ENCODE data around the gene CUL5.

CUL5 gene

GRCh38 chr11:108003623-108004022 is 5.1 kb upstream of the CUL5 start:
- Histone ChIP-seq H3K79me2 (ENCODE audit: control insufficient read depth, low read length) (0 out of 2 replicates have a peak, but pooled peaks cover 3% of the 10 kb centered on the region), H3K4me3 (ENCODE audit: low read length) (no peak overlapping the region), H3K36me3 (ENCODE audit: control insufficient read depth, low read length) (no peaks in the 10 kb centered on the region), H3K27me3 (ENCODE audit: control insufficient read depth, low read length) (no peaks in the 10 kb centered on the region), H3K9me2 (replicated peaks; ENCODE audit: control insufficient read depth, low read length) (no peaks in the 10 kb centered on the region), H3K27ac (ENCODE audit: low read depth, low read length) (no peak overlapping the region), H3K4me1 (ENCODE audit: control insufficient read depth, low read length) (peaks cover 6% of the 10 kb centered on the region), H3K4me2 (ENCODE audit: low read length) (no peak overlapping the region), H4K20me1 (ENCODE audit: control insufficient read depth, insufficient read depth, low read depth, low read length) (no peaks in the 10 kb centered on the region), H3F3A (ENCODE audit: control insufficient read depth, insufficient read depth) (no peaks in the 10 kb centered on the region), H3K9me3 (ENCODE audit: control insufficient read depth, insufficient read depth, low read length) (no peaks in the 10 kb centered on the region)
- TF ChIP-seq EZH2phosphoT487 (IDR thresholded peaks at IDR 0.05; ENCODE audit: borderline replicate concordance, low read length) (no peak), CTCF (IDR thresholded peaks at IDR 0.05; ENCODE audit: low read depth, low read length, poor library complexity, severe bottlenecking) (no peak)

- no peak overlapping the region for H3K4me3 ChIP-seq (ENCODE audit: low read length)
- TF ChIP-seq EZH2phosphoT487 (IDR thresholded peaks at IDR 0.05; ENCODE audit: borderline replicate concordance, low read length) (no peak), CTCF (IDR thresholded peaks at IDR 0.05; ENCODE audit: low read depth, low read length, poor library complexity, severe bottlenecking) (no peak)
- no peaks in the 10 kb centered on the region for H3K27me3 ChIP-seq (ENCODE audit: control insufficient read depth, low read length)
- H3K4me2 ChIP-seq (ENCODE audit: low read length), result peak overlapping the region; percentile 62; the same call in 1 of the 2 replicates
- H3K9me2 ChIP-seq (replicated peaks; ENCODE audit: control insufficient read depth, low read length), result no peaks in the 10 kb centered on the region
- no peak overlapping the region for H3K27ac ChIP-seq (ENCODE audit: low read depth, low read length)
- no peaks in the 10 kb centered on the region for H3F3A ChIP-seq (ENCODE audit: control insufficient read depth, insufficient read depth)
- H3K36me3 ChIP-seq (ENCODE audit: control insufficient read depth, low read length), result peaks cover 12% of the 10 kb centered on the region
- peaks cover 6% of the 10 kb centered on the region; the same call in 1 of the 2 replicates for H4K20me1 ChIP-seq (ENCODE audit: control insufficient read depth, insufficient read depth, low read depth, low read length)
- peaks cover 26% of the 10 kb centered on the region for H3K4me1 ChIP-seq (ENCODE audit: control insufficient read depth, low read length)
- no peaks in the 10 kb centered on the region for H3K9me3 ChIP-seq (ENCODE audit: control insufficient read depth, insufficient read depth, low read length)
- H3K79me2 ChIP-seq (ENCODE audit: control insufficient read depth, low read length), result peaks cover 44% of the 10 kb centered on the region
Measured at GRCh38 chr11:108007819-108008218, 879 bp upstream of the CUL5 start.

GRCh38 chr11:108009497-108010370 is 1.0 kb downstream of the CUL5 start:
- Histone ChIP-seq H3K4me1 (ENCODE audit: control insufficient read depth, low read length) (peaks cover 26% of the 10 kb centered on the region), H3K9me2 (replicated peaks; ENCODE audit: control insufficient read depth, low read length) (no peaks in the 10 kb centered on the region), H3K36me3 (ENCODE audit: control insufficient read depth, low read length) (peaks cover 26% of the 10 kb centered on the region), H4K20me1 (ENCODE audit: control insufficient read depth, insufficient read depth, low read depth, low read length) (peaks cover 16% of the 10 kb centered on the region), H3K9me3 (ENCODE audit: control insufficient read depth, insufficient read depth, low read length) (no peaks in the 10 kb centered on the region), H3K4me2 (ENCODE audit: low read length) (peak overlapping the region; percentile 62), H3F3A (ENCODE audit: control insufficient read depth, insufficient read depth) (no peaks in the 10 kb centered on the region), H3K79me2 (ENCODE audit: control insufficient read depth, low read length) (peaks cover 63% of the 10 kb centered on the region), H3K27me3 (ENCODE audit: control insufficient read depth, low read length) (no peaks in the 10 kb centered on the region), H3K4me3 (ENCODE audit: low read length) (peak overlapping the region; percentile 100), H3K27ac (ENCODE audit: low read depth, low read length) (peak overlapping the region; percentile 84)
- TF ChIP-seq CTCF (IDR thresholded peaks at IDR 0.05; ENCODE audit: low read depth, low read length, poor library complexity, severe bottlenecking), result no peak
- TF ChIP-seq EZH2phosphoT487 (IDR thresholded peaks at IDR 0.05; ENCODE audit: borderline replicate concordance, low read length), result no peak

Data from DOHH2 (cell line).